Activated CD4-positive, alpha-beta T cell treated with anti-CD3 and anti-CD28 coated beads, Interleukin-2, amount 10 ng/mL, durations not matched to agents 24 days and 14 days (primary cell): Measurements from ENCODE around the gene ATG4B. TPM values are rescaled to one million over a fixed set of nuclear protein-coding genes. Genes with fewer than 3 reads are reported as not detected.

Experiments
- DNase-seq: peaks from one replicate; pipeline ENCODE4 v3.0.0; 2022
- H3K27ac Mint-ChIP-seq: one replicate; pipeline ENCODE4 v1.8.0; 2022; ENCODE audit warnings: mild to moderate bottlenecking, mixed read lengths
- H3K27me3 Mint-ChIP-seq: one replicate; pipeline ENCODE4 v1.8.0; 2022; ENCODE audit warnings: mixed read lengths
- H3K36me3 Mint-ChIP-seq: one replicate; pipeline ENCODE4 v1.8.0; 2022; ENCODE audit warnings: low read depth, mild to moderate bottlenecking, mixed read lengths
- H3K4me1 Mint-ChIP-seq: one replicate; pipeline ENCODE4 v1.8.0; 2021; ENCODE audit warnings: mixed read lengths
- H3K4me3 Mint-ChIP-seq: one replicate; pipeline ENCODE4 v1.8.0; 2022; ENCODE audit warnings: mild to moderate bottlenecking, moderate library complexity, mixed read lengths
- H3K9me3 Mint-ChIP-seq: one replicate; pipeline ENCODE4 v1.8.0; 2021; ENCODE audit warnings: mixed read lengths
- intact Hi-C: fragments of 100-400 bp; cut with micrococcal nuclease; formaldehyde crosslinking; loops from one replicate; pipeline ENCODE4 v1.15.1; 2023
- total RNA-seq: library from RNA; stranded (reverse); gene quantifications from 2 replicates; pipeline ENCODE4 v1.2.3, GENCODE V29; 2022

Gene ATG4B
- total RNA-seq, 1 donor from 2014 or later = 109 TPM

DNA sequence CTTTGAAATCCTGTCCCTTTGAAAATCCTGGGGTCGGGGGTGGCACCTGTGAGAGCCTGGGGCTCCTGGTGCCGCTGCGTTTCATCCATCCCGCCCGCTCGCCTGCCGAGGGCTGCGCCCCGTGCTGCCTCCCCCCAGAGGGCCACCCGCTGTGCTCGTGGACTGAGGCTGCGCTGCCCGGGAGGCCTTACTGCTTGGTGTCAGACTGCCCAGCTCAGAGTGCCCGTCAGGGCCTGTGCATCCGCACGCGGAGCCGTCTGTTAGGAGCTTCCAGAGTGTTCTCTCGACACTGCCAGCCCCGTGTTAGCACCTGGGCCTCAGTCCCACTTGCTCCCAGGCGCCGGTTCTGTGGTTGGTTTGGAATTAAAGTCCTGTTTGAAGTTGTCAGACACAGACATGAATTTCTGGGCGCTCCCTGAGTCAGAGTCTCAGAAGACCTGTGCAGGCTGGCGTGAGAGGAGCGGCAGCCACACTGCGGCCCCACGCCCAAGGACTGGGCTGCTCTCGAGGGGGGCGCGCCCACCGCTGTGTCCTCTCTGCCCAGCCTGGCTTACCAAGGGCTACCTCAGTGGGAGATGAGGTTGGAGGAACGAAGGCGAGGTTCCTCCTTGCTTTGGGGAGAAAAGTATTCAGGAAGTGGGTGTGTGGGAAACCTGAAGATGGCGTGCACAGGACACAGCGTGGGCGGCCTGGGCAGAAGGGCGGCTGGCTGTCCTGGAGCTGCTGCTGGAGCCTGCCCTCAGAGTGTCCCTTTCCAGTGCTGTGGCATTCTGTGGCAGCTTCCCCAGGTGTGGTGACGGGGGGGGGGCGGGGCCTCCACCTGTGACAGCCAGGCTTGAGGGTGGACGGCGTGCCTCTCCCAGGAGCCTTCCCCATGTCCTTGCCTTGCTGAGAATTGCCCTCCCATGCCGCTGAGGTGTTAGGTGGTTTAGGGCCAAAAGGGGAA is 35.0 kb downstream of the ATG4B start:
- no peak overlapping the region for H3K4me3 Mint-ChIP-seq
- no peak for DNase-seq
- H3K27me3 Mint-ChIP-seq = no peaks in the 10 kb centered on the region
- H3K36me3 Mint-ChIP-seq = peaks cover 31% of the 10 kb centered on the region
- intact Hi-C loops = no loop called here
- H3K4me1 Mint-ChIP-seq = peaks cover 2% of the 10 kb centered on the region
- H3K9me3 Mint-ChIP-seq = no peaks in the 10 kb centered on the region
- H3K27ac Mint-ChIP-seq = no peak overlapping the region

DNA sequence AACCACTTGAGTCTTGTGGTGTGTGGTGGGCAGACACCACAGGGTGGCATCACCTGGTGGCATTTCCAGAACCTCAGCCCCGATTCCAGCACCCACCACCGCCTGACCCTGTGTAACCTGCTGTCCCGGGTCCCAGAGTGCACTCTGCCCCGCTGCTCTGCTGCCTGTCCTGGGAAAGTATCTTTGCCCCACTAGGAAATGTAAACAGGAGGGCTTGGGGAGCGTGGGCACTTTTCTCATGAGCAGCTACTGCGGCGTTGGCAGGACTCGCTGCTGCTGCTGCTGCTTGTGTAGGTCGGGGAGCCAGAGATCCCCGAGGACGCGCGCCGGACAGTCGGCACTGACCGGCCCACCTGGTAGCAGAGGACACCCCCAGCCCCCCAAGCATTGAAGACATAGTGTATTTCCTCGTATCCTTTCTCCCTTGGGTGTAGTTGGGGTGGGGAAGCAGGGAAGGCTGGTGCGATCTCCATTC is 35.7 kb downstream of the ATG4B start:
- Mint-ChIP-seq H3K27me3 (no peaks in the 10 kb centered on the region), H3K36me3 (peaks cover 32% of the 10 kb centered on the region), H3K9me3 (no peaks in the 10 kb centered on the region), H3K27ac (no peak overlapping the region), H3K4me1 (peaks cover 2% of the 10 kb centered on the region), H3K4me3 (no peak overlapping the region)
- intact Hi-C loops = no loop called here
- no peak for DNase-seq

DNA sequence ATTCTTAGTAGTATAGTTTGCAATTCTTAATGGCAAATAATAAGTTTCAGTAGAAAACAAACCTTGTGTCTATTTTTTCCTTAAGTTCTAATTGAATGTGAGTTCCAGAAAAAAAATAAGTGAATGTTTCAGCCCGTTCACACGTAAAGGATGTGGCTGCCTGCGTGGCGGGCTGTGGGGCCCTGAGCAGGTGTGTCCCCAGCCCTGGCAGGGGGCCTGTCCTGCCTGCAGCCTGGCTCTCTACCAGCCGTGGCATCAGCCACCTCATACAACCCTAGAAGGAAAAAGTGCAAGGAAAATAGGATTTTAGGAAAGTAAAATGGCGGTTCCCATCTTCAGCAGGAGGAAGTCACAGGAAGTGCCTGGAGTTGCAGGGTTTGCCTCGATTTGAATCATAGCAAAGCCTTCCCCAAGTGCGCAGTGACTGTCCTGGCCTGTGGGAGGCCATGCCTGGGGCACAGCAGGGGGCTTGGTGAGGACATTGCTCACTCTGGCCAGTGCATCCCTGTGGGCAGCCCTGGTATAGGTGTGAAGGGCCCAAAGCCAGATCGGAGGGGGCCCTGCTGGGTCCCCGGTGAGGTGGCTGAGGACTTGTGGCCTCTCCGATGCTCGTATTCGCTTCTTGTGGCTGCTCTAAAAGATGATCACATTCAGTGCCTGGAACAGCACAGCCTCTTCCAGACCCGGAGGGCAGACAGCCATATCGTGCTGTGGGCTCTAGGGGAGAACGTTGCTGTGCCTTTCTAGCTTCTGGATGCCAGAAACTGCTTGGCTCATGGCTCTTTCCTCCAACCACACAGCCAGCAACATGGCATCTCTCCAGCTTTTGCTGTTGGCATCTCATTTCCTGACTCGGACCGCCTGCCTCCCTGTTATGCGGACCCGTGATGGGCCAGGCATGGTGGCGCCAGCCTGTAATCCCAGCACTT is 36.6 kb downstream of the ATG4B start:
- no peak overlapping the region for H3K27ac Mint-ChIP-seq
- intact Hi-C loops = no loop called here
- H3K4me3 Mint-ChIP-seq = no peak overlapping the region
- H3K27me3 Mint-ChIP-seq = no peaks in the 10 kb centered on the region
- no peak for DNase-seq
- H3K9me3 Mint-ChIP-seq = no peaks in the 10 kb centered on the region
- peaks cover 2% of the 10 kb centered on the region for H3K4me1 Mint-ChIP-seq
- peaks cover 31% of the 10 kb centered on the region for H3K36me3 Mint-ChIP-seq

DNA sequence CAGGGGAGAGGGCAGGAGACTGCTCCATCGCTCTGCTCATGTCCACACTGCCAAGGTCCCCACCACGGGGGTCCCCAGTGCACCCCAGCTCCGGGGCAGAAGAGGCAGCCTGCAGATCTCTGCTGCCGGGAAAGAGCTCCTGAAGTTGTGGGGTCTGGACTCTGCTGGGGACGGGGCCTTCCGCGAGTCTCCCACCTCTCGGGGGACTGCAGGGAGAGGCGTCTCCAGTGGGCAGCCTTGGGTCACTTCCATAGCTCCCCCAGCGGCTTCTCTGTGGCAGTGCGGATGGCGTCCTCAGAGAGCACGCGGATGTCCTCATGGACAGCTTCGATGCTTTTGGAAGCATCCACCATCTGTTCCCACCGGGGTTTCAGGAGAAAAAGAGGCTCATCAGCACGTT is 38.4 kb downstream of the ATG4B start:
- no peak for DNase-seq
- Mint-ChIP-seq H3K4me3 (no peak overlapping the region), H3K36me3 (peaks cover 33% of the 10 kb centered on the region), H3K9me3 (no peaks in the 10 kb centered on the region), H3K27me3 (no peaks in the 10 kb centered on the region), H3K4me1 (peaks cover 5% of the 10 kb centered on the region), H3K27ac (no peak overlapping the region)
- intact Hi-C loops = no loop called here

DNA sequence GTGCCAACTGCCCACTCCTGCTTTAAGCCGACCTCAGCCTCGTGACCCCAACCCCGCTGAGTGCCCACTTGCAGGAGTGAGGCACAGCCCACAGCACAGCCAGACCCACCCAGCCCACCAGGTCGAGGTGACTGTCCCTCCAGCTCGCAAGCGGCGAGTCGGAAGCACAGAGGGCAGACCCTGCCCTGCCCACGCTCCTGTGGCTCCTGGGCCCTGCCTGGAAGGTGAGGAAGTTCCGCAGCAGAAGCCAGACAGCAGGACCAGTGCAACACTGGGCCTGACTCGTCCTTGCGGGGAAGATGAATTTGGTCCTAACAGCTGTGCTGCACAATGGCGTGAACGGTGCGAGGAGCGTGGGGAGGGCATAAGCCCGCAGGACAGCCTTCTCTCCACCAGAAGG is 39.2 kb downstream of the ATG4B start:
- Mint-ChIP-seq H3K4me3 (no peak overlapping the region), H3K9me3 (no peaks in the 10 kb centered on the region), H3K4me1 (peaks cover 9% of the 10 kb centered on the region), H3K27ac (peak overlapping the region; percentile 8), H3K36me3 (peaks cover 40% of the 10 kb centered on the region), H3K27me3 (no peaks in the 10 kb centered on the region)
- DNase-seq = no peak
- intact Hi-C loops = no loop called here

DNA sequence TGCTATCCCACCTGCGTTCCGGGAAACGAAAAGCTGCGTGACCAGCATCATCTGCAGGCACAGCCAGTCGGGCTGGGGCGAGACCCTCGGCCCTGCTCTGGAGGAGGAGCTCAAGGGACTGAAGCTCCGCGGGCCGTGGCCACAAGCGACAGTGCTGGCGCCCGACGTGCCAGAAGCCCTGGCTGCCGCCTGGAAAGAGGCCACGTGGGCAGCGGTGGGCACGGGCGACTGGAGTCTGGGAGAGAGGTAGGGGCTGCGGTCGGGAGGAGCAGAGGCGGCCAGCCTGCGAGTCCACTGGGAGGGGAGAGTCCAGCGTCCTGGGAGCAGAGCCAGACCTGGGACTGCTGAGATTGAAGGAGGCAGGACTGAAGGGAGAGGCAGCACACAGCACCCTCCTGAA is 39.9 kb downstream of the ATG4B start:
- Mint-ChIP-seq H3K9me3 (no peaks in the 10 kb centered on the region), H3K36me3 (peaks cover 42% of the 10 kb centered on the region), H3K4me1 (peaks cover 10% of the 10 kb centered on the region), H3K27ac (no peak overlapping the region), H3K4me3 (no peak overlapping the region), H3K27me3 (no peaks in the 10 kb centered on the region)
- intact Hi-C loops = no loop called here
- no peak for DNase-seq

DNA sequence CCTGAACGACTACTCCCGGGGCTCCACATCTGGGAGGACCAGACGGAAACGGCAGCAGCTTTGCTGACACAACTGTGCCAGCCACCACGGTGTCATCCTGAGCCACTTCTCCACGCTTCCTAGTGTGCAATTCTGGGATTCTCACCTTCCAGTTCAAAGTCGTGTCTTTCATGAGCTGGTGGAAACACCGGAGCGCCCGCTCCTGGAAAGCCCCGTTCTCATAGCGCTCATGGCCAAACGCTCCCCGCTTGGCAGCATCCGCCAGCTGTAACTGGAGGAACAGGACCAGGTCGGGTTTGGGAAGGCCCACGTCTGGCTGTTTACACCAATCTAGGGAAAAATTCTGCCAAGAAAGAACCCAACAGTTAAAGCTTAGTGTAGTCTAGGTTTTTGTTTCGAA is 40.8 kb downstream of the ATG4B start:
- peaks cover 47% of the 10 kb centered on the region for H3K36me3 Mint-ChIP-seq
- peaks cover 10% of the 10 kb centered on the region for H3K4me1 Mint-ChIP-seq
- H3K27ac Mint-ChIP-seq = no peak overlapping the region
- H3K4me3 Mint-ChIP-seq = no peak overlapping the region
- no peaks in the 10 kb centered on the region for H3K27me3 Mint-ChIP-seq
- intact Hi-C loops = no loop called here
- no peaks in the 10 kb centered on the region for H3K9me3 Mint-ChIP-seq
- DNase-seq = no peak

DNA sequence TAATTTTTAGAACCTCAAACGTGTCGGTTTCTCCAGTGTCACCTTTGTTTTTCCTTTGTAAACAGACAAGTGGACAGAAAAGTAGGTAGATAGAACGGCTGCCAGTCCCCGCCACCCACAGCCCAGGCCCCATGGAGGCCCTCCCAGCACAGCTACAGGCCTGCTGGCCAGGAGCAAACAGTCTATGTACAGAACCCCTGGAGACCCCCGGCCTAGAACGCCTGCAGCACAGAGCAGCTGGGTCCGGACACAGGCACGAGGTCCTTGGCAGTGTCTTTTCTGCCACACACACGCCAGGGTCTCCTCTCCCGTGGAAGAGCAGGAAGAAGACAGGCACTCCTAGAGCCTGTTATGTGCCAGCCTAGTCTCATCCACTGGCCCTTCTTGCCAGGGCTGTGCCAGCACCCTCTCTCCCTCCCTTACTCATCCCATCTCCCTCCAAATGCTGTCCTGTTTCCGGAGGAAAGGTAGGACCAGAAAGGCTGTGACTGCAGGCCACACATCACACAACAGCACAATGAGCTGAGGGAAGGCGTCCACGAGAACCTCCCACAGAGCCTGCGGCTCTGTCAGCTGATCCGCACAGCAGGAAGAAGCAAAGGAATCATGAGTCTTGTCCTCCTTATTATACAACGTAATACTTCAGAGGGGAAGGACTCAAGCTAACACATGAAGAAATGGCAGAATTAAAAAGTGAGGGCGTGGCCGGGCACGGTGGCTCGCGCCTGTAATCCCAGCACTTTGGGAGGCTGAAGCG is 41.5 kb downstream of the ATG4B start:
- H3K4me3 Mint-ChIP-seq = no peak overlapping the region
- intact Hi-C loops = no loop called here
- H3K4me1 Mint-ChIP-seq = peaks cover 8% of the 10 kb centered on the region
- peaks cover 48% of the 10 kb centered on the region for H3K36me3 Mint-ChIP-seq
- DNase-seq = no peak
- no peak overlapping the region for H3K27ac Mint-ChIP-seq
- no peaks in the 10 kb centered on the region for H3K27me3 Mint-ChIP-seq
- no peaks in the 10 kb centered on the region for H3K9me3 Mint-ChIP-seq

DNA sequence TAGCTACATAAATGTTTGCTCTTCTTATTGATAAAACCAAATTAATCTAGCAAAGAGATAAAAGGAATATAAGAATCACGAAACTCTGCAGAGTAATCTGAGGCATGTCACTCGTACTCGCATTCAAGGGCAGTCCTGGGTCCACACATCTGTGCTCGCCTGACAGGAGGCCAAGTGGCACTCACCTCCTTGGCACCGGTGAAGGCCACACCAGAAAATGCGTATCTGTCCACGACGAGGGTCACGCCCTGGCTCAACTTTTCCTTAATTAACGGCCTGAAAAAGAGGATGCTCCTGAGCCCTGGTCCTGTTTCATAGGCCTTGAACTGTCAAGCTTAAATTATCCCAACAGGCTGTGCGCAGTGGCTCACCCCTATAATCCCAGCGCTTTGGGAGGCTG is 42.6 kb downstream of the ATG4B start:
- no peaks in the 10 kb centered on the region for H3K9me3 Mint-ChIP-seq
- intact Hi-C loops = no loop called here

DNA sequence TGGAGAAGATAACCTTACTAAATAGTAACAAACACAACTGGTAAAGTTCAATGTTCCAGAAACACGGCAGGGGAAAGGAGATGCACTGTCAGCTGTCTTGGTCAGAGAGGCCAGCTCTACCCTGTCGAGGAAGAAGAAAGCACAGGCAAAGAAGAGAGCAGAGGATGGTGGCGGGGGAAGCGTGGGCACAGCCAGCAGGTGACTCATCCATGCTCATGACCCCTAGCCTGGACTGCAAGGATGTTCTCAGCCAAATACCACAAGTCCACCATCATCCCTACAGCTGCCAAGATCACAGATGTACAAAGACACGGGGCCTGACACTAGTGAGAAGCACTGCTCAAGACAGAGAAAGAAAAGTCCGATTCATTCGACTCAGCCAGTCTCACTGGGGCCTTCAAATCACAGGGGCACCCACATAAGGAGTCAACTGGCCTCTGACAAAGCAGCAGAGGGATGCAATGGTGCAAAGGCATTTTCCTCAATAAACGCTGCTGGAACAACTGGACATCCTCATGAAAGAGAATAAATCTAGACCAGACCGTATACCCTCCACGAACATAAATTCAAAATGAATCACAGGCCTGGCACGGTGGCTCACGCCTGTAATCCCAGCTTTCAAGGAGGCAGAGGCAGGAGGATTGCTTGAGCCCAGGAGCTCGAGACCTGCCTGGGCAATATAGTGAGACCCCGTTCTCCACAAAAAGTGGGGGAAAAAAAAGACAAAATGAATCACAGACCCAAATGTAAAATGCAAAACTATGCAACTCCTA is 43.5 kb downstream of the ATG4B start:
- DNase-seq = no peak
- H3K27ac Mint-ChIP-seq = peak overlapping the region; percentile 43
- no peaks in the 10 kb centered on the region for H3K9me3 Mint-ChIP-seq
- peaks cover 18% of the 10 kb centered on the region for H3K4me1 Mint-ChIP-seq
- no peaks in the 10 kb centered on the region for H3K27me3 Mint-ChIP-seq
- no peak overlapping the region for H3K4me3 Mint-ChIP-seq
- peaks cover 53% of the 10 kb centered on the region for H3K36me3 Mint-ChIP-seq
- intact Hi-C loops = no loop called here

More for the DNA sequence above, 42.6 kb downstream of the ATG4B start:
- Mint-ChIP-seq H3K4me3 (no peak overlapping the region), H3K27me3 (no peaks in the 10 kb centered on the region), H3K4me1 (peaks cover 11% of the 10 kb centered on the region), H3K27ac (no peak overlapping the region), H3K36me3 (peaks cover 52% of the 10 kb centered on the region)
- no peak for DNase-seq

DNA sequence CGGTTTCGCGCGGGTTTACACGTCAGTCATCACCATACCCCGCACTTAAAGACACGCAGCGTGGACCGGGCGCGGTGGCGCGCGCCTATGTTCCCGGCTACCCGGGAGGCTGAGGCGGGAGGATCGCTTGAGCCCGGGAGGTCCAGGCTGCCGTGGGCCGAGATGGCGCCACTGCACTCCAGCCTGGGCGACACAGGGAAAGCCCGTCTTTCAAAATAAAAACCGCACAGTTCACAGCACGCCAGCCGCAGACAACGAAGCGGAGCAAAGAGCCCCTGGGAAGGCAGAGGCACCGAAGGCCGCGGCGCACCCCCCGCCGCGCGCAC is 48.8 kb downstream of the ATG4B start:
- peaks cover 24% of the 10 kb centered on the region for H3K4me1 Mint-ChIP-seq
- no peaks in the 10 kb centered on the region for H3K27me3 Mint-ChIP-seq
- intact Hi-C loops = loop anchor here (1.0 to 5.0 kb wide), 8 partner anchors 16 to 371 kb away; partner anchors contain the start of genes ATG4B, FARP2, HDLBP and ING5
- no peaks in the 10 kb centered on the region for H3K9me3 Mint-ChIP-seq
- H3K4me3 Mint-ChIP-seq = peak overlapping the region; percentile 90
- DNase-seq = no peak
- peaks cover 40% of the 10 kb centered on the region for H3K36me3 Mint-ChIP-seq
- H3K27ac Mint-ChIP-seq = peak overlapping the region; percentile 85

DNA sequence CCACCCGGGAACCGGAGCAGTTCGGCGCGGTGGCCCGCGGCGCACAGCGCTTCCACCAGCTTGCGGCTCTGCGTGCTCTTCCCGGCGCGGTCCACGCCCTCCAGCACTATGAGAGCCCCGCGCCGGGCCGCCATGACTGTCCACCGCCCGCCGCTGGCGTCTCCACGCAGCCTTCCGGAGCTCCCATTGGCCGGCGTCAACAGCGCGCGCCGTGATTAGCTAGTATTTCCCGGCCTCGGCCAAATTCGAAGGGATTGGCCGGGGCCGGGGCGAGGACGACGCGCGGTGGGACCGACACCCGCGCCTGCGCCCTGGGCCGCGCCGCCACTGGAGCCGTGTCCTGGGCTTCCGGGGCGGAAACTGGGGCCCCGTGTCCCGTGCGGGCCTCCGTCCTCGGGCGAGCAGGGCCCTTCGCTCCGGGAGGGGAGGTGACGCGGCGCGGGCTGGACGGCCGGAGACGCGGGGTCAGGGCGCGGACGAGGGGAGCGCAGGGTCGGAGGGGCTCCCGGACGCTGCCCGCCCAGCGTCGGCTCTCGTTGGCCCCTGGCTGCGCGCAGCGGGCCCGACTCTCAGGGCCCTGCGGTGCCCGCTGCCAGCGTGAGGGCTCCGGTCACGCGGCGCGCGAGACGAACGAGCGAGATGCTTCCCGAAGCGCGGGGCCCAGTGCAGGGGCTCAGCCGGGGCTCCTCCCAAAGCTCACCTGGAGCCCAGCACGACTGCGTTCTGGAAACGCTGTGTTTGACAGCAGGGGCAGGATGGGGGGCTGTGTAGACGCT is 49.3 kb downstream of the ATG4B start, which contains the start of gene DTYMK:
Gene DTYMK, minus strand, starts transcription at position 166 of the 776 bp plus-strand sequence. Its CDS starts 32 bp downstream, at position 134.
- H3K27ac Mint-ChIP-seq = peak within 1 kb of the TSS; percentile 98
- peaks cover 36% of the 10 kb centered on the region for H3K36me3 Mint-ChIP-seq
- no peaks in the 10 kb centered on the region for H3K9me3 Mint-ChIP-seq
- peak within 1 kb of the TSS; percentile 90 for H3K4me3 Mint-ChIP-seq
- H3K4me1 Mint-ChIP-seq = peaks cover 21% of the 10 kb centered on the region
- intact Hi-C loops = loop anchor here (1.0 to 5.0 kb wide), 8 partner anchors 15 to 372 kb away; partner anchors contain the start of genes ATG4B, FARP2, HDLBP and ING5
- DNase-seq = peak; percentile 99
- no peaks in the 10 kb centered on the region for H3K27me3 Mint-ChIP-seq
